ENCODE data around the gene UBE4A. TPM values are rescaled to one million over a fixed set of nuclear protein-coding genes. Genes with fewer than 3 reads are reported as not detected.

UBE4A gene
- total and polyA plus RNA-seq, 2 experiments from 2014 or later, result 11.8 to 42.2 TPM

DNA sequence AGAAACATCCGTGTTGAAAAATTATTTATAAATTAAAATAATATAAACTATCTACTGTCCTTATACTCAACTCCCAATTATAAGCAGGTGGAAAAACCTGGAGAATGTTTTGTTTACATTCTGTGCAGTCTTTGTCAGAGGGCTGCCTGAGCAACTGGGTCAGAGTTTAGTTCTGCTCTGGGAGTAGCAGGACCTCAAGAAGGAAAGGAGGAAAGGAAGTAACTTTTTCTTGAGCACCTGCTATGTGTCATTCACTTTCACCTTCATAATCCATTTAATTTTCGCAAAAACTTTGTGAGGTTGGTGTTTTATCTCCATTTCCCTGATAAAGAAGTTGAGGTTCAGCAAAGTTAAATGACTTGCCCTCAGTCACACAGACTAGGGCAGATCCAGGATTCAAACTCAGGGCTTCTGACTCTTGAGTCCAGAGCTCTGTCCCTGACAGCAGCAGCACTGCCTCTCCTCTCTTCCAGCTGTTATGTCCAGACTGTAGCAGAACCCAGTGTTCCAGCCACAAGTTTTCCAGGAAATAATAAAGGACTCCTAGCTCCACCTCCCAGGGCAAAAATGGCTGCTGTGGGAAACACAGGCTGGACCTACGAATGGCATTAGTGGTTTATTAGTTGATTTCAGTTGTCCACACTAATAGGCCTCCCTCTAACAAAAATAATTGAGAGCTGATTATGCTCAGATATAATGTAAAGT, 48.5 kb upstream of the UBE4A start:
- H3K4me1 ChIP-seq (ENCODE audit: insufficient read depth), result peaks cover 17% of the 10 kb centered on the region
- H3K9me2 ChIP-seq (ENCODE audit: insufficient read depth), result no peaks in the 10 kb centered on the region
- TF ChIP-seq POLR2AphosphoS5 (IDR thresholded peaks at IDR 0.05; ENCODE audit: low read depth) (no peak), ZNF462 (CRISPR knock-in tag; IDR thresholded peaks at IDR 0.05) (no peak), EZH2 (IDR thresholded peaks at IDR 0.05; ENCODE audit: low read depth, unreplicated experiment) (no peak), ZNF331 (CRISPR knock-in tag; IDR thresholded peaks at IDR 0.05; ENCODE audit: low read depth) (no peak), CREB1 (CRISPR knock-in tag; IDR thresholded peaks at IDR 0.05; ENCODE audit: low read depth) (no peak), EZH2phosphoT487 (IDR thresholded peaks at IDR 0.05; ENCODE audit: unreplicated experiment) (no peak), NANOG (IDR thresholded peaks at IDR 0.05; ENCODE audit: borderline replicate concordance) (no peak), CTCF (conservative IDR thresholded peaks at IDR 0.05; ENCODE audit: low read depth in 2 of 2) (no peak), STAT1 (IDR thresholded peaks at IDR 0.05; ENCODE audit: unreplicated experiment) (no peak), JUNB (IDR thresholded peaks at IDR 0.05; ENCODE audit: unreplicated experiment) (no peak), REST (IDR thresholded peaks at IDR 0.05; ENCODE audit: unreplicated experiment) (no peak), ZNF114 (CRISPR knock-in tag; IDR thresholded peaks at IDR 0.05) (no peak)
- TF ChIP-seq, protein P1, sequence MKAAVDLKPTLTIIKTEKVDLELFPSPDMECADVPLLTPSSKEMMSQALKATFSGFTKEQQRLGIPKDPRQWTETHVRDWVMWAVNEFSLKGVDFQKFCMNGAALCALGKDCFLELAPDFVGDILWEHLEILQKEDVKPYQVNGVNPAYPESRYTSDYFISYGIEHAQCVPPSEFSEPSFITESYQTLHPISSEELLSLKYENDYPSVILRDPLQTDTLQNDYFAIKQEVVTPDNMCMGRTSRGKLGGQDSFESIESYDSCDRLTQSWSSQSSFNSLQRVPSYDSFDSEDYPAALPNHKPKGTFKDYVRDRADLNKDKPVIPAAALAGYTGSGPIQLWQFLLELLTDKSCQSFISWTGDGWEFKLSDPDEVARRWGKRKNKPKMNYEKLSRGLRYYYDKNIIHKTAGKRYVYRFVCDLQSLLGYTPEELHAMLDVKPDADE (IDR thresholded peaks at IDR 0.05), result no peak

More for the DNA sequence above, 48.5 kb upstream of the UBE4A start:
- ATAC-seq (no peak), DNase-seq (ENCODE audit: low spot score) (no peak)
- Mint-ChIP-seq H3K27me3 (ENCODE audit: insufficient read depth, low read depth, poor library complexity) (peaks cover 7% of the 10 kb centered on the region), H3K36me3 (ENCODE audit: low read depth) (no peaks in the 10 kb centered on the region), H3K9me3 (no peaks in the 10 kb centered on the region), H3K4me1 (peaks cover 16% of the 10 kb centered on the region), H3K27ac (no peak overlapping the region), H3K4me3 (no peak overlapping the region)
- no peaks in the 10 kb centered on the region for H3K79me2 ChIP-seq (replicated peaks; ENCODE audit: insufficient read depth)
- H3K27ac ChIP-seq (ENCODE audit: low read depth), result no peak overlapping the region
- H3K4me2 ChIP-seq, result no peak overlapping the region
- H3K4me3 ChIP-seq, result no peak overlapping the region
- H4K20me1 ChIP-seq (replicated peaks; ENCODE audit: insufficient read depth), result no peaks in the 10 kb centered on the region
- peaks cover 15% of the 10 kb centered on the region; the same call in 1 of the 2 replicates for H3K27me3 ChIP-seq (ENCODE audit: insufficient read depth)
- H2AFZ ChIP-seq, result no peak overlapping the region
- H3K36me3 ChIP-seq (ENCODE audit: insufficient read depth), result no peaks in the 10 kb centered on the region
- H3F3A ChIP-seq (replicated peaks; ENCODE audit: low read depth), result peaks cover 6% of the 10 kb centered on the region
